ENCODE results near the gene CLEC16A. TPM values are rescaled to one million over a fixed set of nuclear protein-coding genes. Genes with fewer than 3 reads are reported as not detected.

The CLEC16A gene
- total and polyA plus RNA-seq, 9 of the 15 experiments (the other 6 are each of a cell fraction or from before 2014, with no cell fraction given), result 1.00 to 22.3 (median 10.0) TPM

DNA sequence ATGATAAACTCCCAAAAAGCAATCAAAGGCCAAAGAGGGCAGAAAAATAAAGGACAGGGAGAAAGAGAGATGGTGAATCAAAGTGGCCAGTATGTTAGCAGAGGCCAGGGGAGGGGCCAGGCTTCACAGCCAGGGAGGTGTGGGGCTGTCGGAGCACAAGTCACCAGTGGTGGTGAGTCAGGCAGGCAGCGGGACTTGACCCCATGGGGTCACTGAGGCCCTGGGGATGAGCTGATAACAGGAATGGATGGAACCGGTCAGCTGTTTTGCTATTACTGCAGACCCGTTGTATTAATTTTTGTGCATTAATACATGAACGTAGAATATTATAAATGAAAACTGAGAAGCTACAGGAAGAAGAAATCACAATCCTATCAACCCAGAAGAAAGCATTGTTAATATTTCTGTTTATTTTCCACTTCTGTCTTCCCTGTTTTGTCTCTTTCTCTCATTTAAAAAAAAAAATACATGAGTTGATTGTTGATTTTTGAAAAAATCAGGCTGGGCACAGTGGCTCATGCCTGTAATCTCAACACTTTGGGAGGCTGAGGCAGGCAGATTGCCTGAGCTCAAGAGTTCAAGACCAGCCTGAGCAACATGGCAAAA is 204.8 kb downstream of the CLEC16A start (continued):
- no peak for TF ChIP-seq RUNX1 (IDR thresholded peaks at IDR 0.05; ENCODE audit: low read depth)
- TF ChIP-seq RBFOX2 (IDR thresholded peaks at IDR 0.05; ENCODE audit: low read depth, low read length), result no peak
- TF ChIP-seq ARID2 (IDR thresholded peaks at IDR 0.05), result no peak
- no peak for TF ChIP-seq IRF2 (CRISPR knock-in tag; IDR thresholded peaks at IDR 0.05)
- TF ChIP-seq MAX (CRISPR knock-in tag; IDR thresholded peaks at IDR 0.05), result no peak
- TF ChIP-seq PPARD (CRISPR knock-in tag; IDR thresholded peaks at IDR 0.05), result no peak
- TF ChIP-seq, protein P1, sequence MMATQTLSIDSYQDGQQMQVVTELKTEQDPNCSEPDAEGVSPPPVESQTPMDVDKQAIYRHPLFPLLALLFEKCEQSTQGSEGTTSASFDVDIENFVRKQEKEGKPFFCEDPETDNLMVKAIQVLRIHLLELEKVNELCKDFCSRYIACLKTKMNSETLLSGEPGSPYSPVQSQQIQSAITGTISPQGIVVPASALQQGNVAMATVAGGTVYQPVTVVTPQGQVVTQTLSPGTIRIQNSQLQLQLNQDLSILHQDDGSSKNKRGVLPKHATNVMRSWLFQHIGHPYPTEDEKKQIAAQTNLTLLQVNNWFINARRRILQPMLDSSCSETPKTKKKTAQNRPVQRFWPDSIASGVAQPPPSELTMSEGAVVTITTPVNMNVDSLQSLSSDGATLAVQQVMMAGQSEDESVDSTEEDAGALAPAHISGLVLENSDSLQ (IDR thresholded peaks at IDR 0.05), result peak; percentile 68
- no peak for TF ChIP-seq ZNF253 (CRISPR knock-in tag; conservative IDR thresholded peaks at IDR 0.05)
- no peak for TF ChIP-seq MCM3 (IDR thresholded peaks at IDR 0.05)
- no peak for TF ChIP-seq PTBP1 (IDR thresholded peaks at IDR 0.05; ENCODE audit: low read depth, low read length)
- TF ChIP-seq YY1 (IDR thresholded peaks at IDR 0.05; ENCODE audit: borderline replicate concordance in 1 of 3, control insufficient read depth in 1 of 3, extremely low read depth in 1 of 3, insufficient read depth in 3 of 3, insufficient read length in 1 of 3, insufficient replicate concordance in 2 of 3, low read depth in 1 of 3, low read length in 2 of 3), result no peak
- TF ChIP-seq CBFA2T3 (IDR thresholded peaks at IDR 0.05), result peak; percentile 85
- no peak for TF ChIP-seq CGGBP1 (CRISPR knock-in tag; IDR thresholded peaks at IDR 0.05)
- TF ChIP-seq GABPA (tag; conservative IDR thresholded peaks at IDR 0.05; ENCODE audit: low read depth), result no peak
- no peak for TF ChIP-seq ZBTB26 (CRISPR knock-in tag; IDR thresholded peaks at IDR 0.05)
- TF ChIP-seq SMARCA5 (IDR thresholded peaks at IDR 0.05), result no peak
- no peak for TF ChIP-seq ZNF583 (CRISPR knock-in tag; IDR thresholded peaks at IDR 0.05)
- no peak for TF ChIP-seq PCBP1 (IDR thresholded peaks at IDR 0.05; ENCODE audit: low read depth, low read length, poor library complexity, severe bottlenecking)
- TF ChIP-seq SLC30A9 (CRISPR knock-in tag; IDR thresholded peaks at IDR 0.05), result no peak
- TF ChIP-seq FOSL1 (tag; conservative IDR thresholded peaks at IDR 0.05), result peak; percentile 94
- TF ChIP-seq PHF8 (IDR thresholded peaks at IDR 0.05; ENCODE audit: borderline replicate concordance, low read length), result no peak
- TF ChIP-seq BCLAF1 (IDR thresholded peaks at IDR 0.05; ENCODE audit: borderline replicate concordance in 1 of 2, control insufficient read depth in 1 of 2, low read depth in 2 of 2, low read length in 1 of 2), result no peak

All from K562 (cell line).